ENCODE data around the gene NAPB. TPM values are rescaled to one million over a fixed set of nuclear protein-coding genes. Genes with fewer than 3 reads are reported as not detected.

Gene NAPB
- total RNA-seq, 1 experiment from 2014 or later, result 10.1 TPM

DNA sequence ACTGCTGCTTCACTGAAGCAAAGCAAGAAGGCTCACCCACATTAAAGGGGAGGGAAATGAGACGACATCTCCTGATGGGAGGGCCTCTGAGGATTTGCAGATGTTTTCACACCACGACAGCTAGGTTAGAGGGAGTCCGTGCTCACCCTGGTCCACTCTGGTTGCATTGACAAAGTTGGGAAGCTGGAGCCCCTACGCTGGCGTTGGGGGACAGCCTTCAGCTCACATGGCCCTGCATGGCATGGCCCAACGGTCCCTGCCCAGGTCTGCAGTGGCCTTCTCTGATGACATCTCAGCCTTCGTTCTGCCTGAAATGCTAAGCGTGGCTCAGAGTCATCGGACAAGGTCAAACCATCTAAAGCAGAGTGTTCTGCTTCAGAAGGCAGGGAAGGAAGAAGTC lies 3.8 kb upstream of the NAPB start:
- no peaks in the 10 kb centered on the region for H3K27me3 Mint-ChIP-seq (ENCODE audit: insufficient read depth, unreplicated experiment)
- peak overlapping the region; percentile 22 for H3K4me3 Mint-ChIP-seq (ENCODE audit: unreplicated experiment)
- TF ChIP-seq, protein P1, sequence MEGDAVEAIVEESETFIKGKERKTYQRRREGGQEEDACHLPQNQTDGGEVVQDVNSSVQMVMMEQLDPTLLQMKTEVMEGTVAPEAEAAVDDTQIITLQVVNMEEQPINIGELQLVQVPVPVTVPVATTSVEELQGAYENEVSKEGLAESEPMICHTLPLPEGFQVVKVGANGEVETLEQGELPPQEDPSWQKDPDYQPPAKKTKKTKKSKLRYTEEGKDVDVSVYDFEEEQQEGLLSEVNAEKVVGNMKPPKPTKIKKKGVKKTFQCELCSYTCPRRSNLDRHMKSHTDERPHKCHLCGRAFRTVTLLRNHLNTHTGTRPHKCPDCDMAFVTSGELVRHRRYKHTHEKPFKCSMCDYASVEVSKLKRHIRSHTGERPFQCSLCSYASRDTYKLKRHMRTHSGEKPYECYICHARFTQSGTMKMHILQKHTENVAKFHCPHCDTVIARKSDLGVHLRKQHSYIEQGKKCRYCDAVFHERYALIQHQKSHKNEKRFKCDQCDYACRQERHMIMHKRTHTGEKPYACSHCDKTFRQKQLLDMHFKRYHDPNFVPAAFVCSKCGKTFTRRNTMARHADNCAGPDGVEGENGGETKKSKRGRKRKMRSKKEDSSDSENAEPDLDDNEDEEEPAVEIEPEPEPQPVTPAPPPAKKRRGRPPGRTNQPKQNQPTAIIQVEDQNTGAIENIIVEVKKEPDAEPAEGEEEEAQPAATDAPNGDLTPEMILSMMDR (IDR thresholded peaks at IDR 0.05; ENCODE audit: insufficient read depth in 1 of 2, low read depth in 1 of 2, low read length in 1 of 2, severe bottlenecking in 1 of 2, unreplicated experiment in 1 of 2), result no peak
- Histone ChIP-seq H3K4me1 (peaks cover 4% of the 10 kb centered on the region; the same call in 1 of the 2 replicates), H3K27me3 (replicated peaks; ENCODE audit: control insufficient read depth, insufficient read depth, low read length) (no peaks in the 10 kb centered on the region), H3K36me3 (ENCODE audit: control insufficient read depth, insufficient read depth, low read length) (no peaks in the 10 kb centered on the region), H3K9me3 (no peaks in the 10 kb centered on the region), H3K4me3 (ENCODE audit: low read depth, low read length) (no peak overlapping the region)
- H3K9me3 Mint-ChIP-seq (ENCODE audit: unreplicated experiment), result no peaks in the 10 kb centered on the region
- no peak overlapping the region for H3K27ac Mint-ChIP-seq (ENCODE audit: unreplicated experiment)
- DNase-seq, result no peak
- no peaks in the 10 kb centered on the region for H3K36me3 Mint-ChIP-seq (ENCODE audit: insufficient read depth, unreplicated experiment)
- ChIA-PET CTCF (no interaction called here), POLR2A (no interaction called here)
- intact Hi-C loops (cut with micrococcal nuclease; ENCODE audit: unreplicated experiment), result no loop called here
- H3K4me1 Mint-ChIP-seq (ENCODE audit: low read depth, unreplicated experiment), result peaks cover 5% of the 10 kb centered on the region
- BruUV-seq (replicated peaks), result no TSS peak

DNA sequence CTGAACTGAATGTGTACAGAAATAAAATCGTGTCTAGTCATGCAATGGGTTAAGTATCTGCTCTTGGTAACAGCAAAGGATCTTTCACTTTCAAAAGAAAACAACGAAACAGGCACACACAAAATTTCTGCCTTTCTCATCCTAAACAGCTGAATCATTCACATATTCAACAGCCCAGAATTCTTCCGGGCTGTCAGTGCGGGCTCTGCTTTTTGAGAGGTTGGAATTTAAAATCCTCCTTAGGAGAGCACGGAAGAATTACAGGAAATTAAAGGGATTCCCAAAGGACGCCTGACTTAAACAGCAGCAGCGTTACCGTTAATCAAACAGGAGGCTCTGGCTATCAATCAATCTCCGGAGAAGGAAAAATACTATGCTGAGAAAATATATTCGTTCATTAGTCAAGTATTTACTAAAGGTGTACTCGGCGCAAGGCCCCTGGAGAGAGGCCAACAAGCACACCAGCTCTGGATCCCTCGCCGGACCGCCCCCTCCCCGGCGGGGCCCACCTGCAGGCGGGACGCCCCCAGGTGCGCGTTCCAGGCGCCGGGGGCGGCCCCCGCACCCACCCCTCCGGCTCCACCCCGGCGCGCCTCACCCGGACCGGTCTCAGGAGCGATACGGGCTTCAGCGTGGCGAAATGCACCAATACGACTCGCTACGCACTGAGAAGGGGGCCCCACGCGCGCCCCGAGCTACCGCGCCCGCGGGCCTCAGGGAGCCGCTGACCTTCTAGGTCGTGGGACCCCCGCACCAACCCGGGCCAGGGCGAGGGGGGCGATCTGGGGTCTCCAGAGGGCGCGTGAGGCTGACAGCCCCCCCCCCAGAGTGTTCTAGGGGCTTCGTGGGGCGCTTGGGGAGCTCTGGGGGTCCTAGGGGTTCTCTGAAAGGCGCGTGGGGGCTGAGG lies 1.0 kb downstream of the NAPB start:
- H3K4me3 Mint-ChIP-seq (ENCODE audit: unreplicated experiment), result peak overlapping the region; percentile 94
- no TSS peak for BruUV-seq (replicated peaks)
- Histone ChIP-seq H3K9me3 (no peaks in the 10 kb centered on the region), H3K27me3 (replicated peaks; ENCODE audit: control insufficient read depth, insufficient read depth, low read length) (no peaks in the 10 kb centered on the region), H3K4me3 (ENCODE audit: low read depth, low read length) (peak overlapping the region; percentile 96), H3K4me1 (peaks cover 12% of the 10 kb centered on the region), H3K36me3 (ENCODE audit: control insufficient read depth, insufficient read depth, low read length) (no peaks in the 10 kb centered on the region)
- no peaks in the 10 kb centered on the region for H3K9me3 Mint-ChIP-seq (ENCODE audit: unreplicated experiment)
- H3K4me1 Mint-ChIP-seq (ENCODE audit: low read depth, unreplicated experiment), result peaks cover 5% of the 10 kb centered on the region
- intact Hi-C loops (cut with micrococcal nuclease; ENCODE audit: unreplicated experiment), result loop anchor here (5.0 kb wide), 1 partner anchor 58 kb away; the partner anchor contains the start of gene GZF1
- TF ChIP-seq, protein P1 (IDR thresholded peaks at IDR 0.05; ENCODE audit: insufficient read depth in 1 of 2, low read depth in 1 of 2, low read length in 1 of 2, severe bottlenecking in 1 of 2, unreplicated experiment in 1 of 2), result no peak
- DNase-seq, result peak; percentile 45 to 51
- no peaks in the 10 kb centered on the region for H3K27me3 Mint-ChIP-seq (ENCODE audit: insufficient read depth, unreplicated experiment)
- peak overlapping the region; percentile 67 for H3K27ac Mint-ChIP-seq (ENCODE audit: unreplicated experiment)
- CTCF ChIA-PET, result no interaction called here
- H3K36me3 Mint-ChIP-seq (ENCODE audit: insufficient read depth, unreplicated experiment), result no peaks in the 10 kb centered on the region
- POLR2A ChIA-PET, result interaction anchor here (1.0 to 1.3 kb wide), 2 partner anchors 59 to 62 kb away, joined by 3 to 6 read pairs; partner anchors contain the start of gene GZF1

DNA sequence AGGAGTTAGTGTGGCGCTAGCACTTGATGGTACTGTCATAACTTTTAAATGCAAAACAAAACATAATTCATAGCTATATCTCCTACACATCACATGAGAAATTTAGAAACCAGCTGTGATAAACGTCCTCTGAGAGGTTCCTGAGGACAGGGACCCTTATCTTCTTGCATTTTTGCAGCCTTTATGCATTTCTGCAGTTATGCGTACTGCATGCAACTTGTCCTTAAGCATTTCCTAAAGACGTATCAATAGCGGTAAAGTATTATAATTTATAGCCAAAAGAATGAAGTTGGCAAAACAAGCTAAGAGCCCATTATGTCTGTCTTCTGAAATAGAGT lies 1.7 kb downstream of the NAPB start:
- Mint-ChIP-seq H3K27me3 (ENCODE audit: insufficient read depth, unreplicated experiment) (no peaks in the 10 kb centered on the region), H3K4me3 (ENCODE audit: unreplicated experiment) (peak overlapping the region; percentile 94), H3K4me1 (ENCODE audit: low read depth, unreplicated experiment) (peaks cover 5% of the 10 kb centered on the region), H3K36me3 (ENCODE audit: insufficient read depth, unreplicated experiment) (no peaks in the 10 kb centered on the region), H3K27ac (ENCODE audit: unreplicated experiment) (no peak overlapping the region), H3K9me3 (ENCODE audit: unreplicated experiment) (no peaks in the 10 kb centered on the region)
- Histone ChIP-seq H3K4me3 (ENCODE audit: low read depth, low read length) (peak overlapping the region; percentile 96), H3K9me3 (no peaks in the 10 kb centered on the region), H3K4me1 (peaks cover 12% of the 10 kb centered on the region), H3K36me3 (ENCODE audit: control insufficient read depth, insufficient read depth, low read length) (no peaks in the 10 kb centered on the region), H3K27me3 (replicated peaks; ENCODE audit: control insufficient read depth, insufficient read depth, low read length) (no peaks in the 10 kb centered on the region)
- DNase-seq, result no peak
- TF ChIP-seq, protein P1 (IDR thresholded peaks at IDR 0.05; ENCODE audit: insufficient read depth in 1 of 2, low read depth in 1 of 2, low read length in 1 of 2, severe bottlenecking in 1 of 2, unreplicated experiment in 1 of 2), result no peak
- ChIA-PET POLR2A (interaction anchor here (1.0 kb wide), 1 partner anchor 62 kb away, joined by 3 read pairs; no protein-coding TSS in a partner anchor), CTCF (no interaction called here)
- BruUV-seq (replicated peaks), result TSS peak; percentile 35
- intact Hi-C loops (cut with micrococcal nuclease; ENCODE audit: unreplicated experiment), result no loop called here
